Common myeloid progenitor, CD34-positive (primary cell): ENCODE data around the gene OSBPL10.

ENCODE experiments used
- CTCF ChIA-PET: fragments of 350-600 bp; sonication (Branson Sonifier 250); formaldehyde crosslinking; loops from one replicate; lab custom pipeline; 2021; ENCODE audit warnings: antibody characterized with exemption; lab: Charles Lee
- POLR2A ChIA-PET: fragments of 350-600 bp; sonication (Branson Sonifier 250); formaldehyde crosslinking; loops from one replicate; lab custom pipeline; 2021; ENCODE audit warnings: antibody characterized with exemption; lab: Charles Lee
- DNase-seq, 3 donors: peaks; one replicate each; pipeline versions ENCODE4 v3.0.0 to v3.0.0-alpha.2; 2013
- H3K27ac ChIP-seq, 2 experiments: 1 replicate in 1 of 2; 2 replicates in 1 of 2; pipeline ENCODE4 v1.7.0; 2013; ENCODE audit warnings: inconsistent platforms in 2 of 2, low read length in 2 of 2, mild to moderate bottlenecking in 2 of 2, low read depth in 1 of 2, moderate library complexity in 1 of 2; ENCODE audit not compliant: severe bottlenecking in 2 of 2, insufficient read depth in 1 of 2, poor library complexity in 1 of 2
- H3K27me3 ChIP-seq, 5 experiments: replicated peaks in 2 of 5; 1 replicate in 3 of 5; 2 replicates in 2 of 5; pipeline versions ENCODE4 v1.6.1 to v1.7.0; 2013; ENCODE audit warnings: low read length in 4 of 5, mild to moderate bottlenecking in 2 of 5, moderate library complexity in 2 of 5, inconsistent platforms in 1 of 5; ENCODE audit not compliant: insufficient read depth in 5 of 5, control insufficient read depth in 4 of 5
- H3K36me3 ChIP-seq, 4 experiments: 1 replicate in 2 of 4; 2 replicates in 2 of 4; pipeline versions ENCODE4 v1.6.1 to v1.7.0; 2013; ENCODE audit warnings: low read length in 3 of 4, control low read depth in 1 of 4, mild to moderate bottlenecking in 1 of 4; ENCODE audit not compliant: control insufficient read depth in 4 of 4, insufficient read depth in 4 of 4
- H3K4me1 ChIP-seq, 4 experiments: 1 replicate in 3 of 4; 2 replicates in 1 of 4; pipeline versions ENCODE4 v1.6.1 to v1.7.1; 2013; ENCODE audit warnings: low read length in 3 of 4, mild to moderate bottlenecking in 3 of 4, control low read depth in 1 of 4, inconsistent platforms in 1 of 4, moderate library complexity in 1 of 4; ENCODE audit not compliant: control insufficient read depth in 4 of 4, insufficient read depth in 4 of 4; ENCODE audit errors: control extremely low read depth in 1 of 4
- H3K4me3 ChIP-seq, 7 experiments: 1 replicate in 4 of 7; 2 replicates in 3 of 7; pipeline versions ENCODE4 v1.5.1 to v1.7.0; 2013; ENCODE audit warnings: mild to moderate bottlenecking in 7 of 7, low read length in 6 of 7, moderate library complexity in 6 of 7, inconsistent platforms in 2 of 7, low read depth in 2 of 7, control low read depth in 1 of 7; ENCODE audit not compliant: insufficient read depth in 4 of 7, control insufficient read depth in 1 of 7; ENCODE audit errors: extremely low read depth in 1 of 7
- H3K9me3 ChIP-seq, 5 experiments: 1 replicate in 4 of 5; 2 replicates in 1 of 5; pipeline versions ENCODE4 v1.6.1 to v1.7.1; 2013; ENCODE audit warnings: low read length in 4 of 5, mild to moderate bottlenecking in 2 of 5, inconsistent platforms in 1 of 5, low read depth in 1 of 5, moderate library complexity in 1 of 5; ENCODE audit not compliant: control insufficient read depth in 4 of 5, insufficient read depth in 2 of 5; ENCODE audit errors: control extremely low read depth in 1 of 5
- whole genome bisulfite sequencing: methylation state at CpG from one replicate; pipeline ENCODE4 v1.1.5; 2013; ENCODE audit not compliant: insufficient coverage; 5-methylcytosine and 5-hydroxymethylcytosine counted together

OSBPL10 gene

DNA sequence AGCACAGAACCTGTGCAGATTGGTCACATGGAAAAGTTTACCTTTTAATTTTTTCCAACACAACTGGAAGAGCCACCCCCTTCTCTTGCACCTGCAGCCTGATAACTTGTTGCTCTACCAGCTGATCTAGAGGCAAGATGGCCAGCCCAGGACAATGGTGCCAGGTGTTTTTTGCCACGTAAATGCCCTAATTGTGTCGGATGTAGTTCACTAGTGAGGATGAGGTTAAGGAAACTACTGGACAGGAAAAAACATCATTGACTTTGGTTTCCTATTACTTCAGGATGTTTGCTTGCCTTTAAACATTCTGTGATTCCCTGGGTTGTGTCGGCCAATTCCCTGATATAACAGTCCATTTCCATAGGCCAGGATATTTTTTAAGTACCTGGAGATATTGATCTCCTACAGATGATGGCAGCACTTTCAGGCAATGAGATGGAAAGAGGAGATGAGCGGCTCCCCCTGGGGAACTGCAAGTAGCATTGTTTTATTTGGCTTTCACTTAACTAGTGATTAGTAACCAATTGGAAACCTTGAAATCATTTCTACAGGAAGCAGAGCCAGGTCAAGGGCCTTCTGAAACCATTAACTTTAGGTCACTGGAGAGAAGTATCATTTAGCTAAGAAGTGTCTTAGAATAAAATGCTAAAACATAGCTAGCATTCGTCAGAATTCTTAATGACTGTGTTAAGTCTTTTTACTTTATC lies 72.5 kb downstream of the OSBPL10 start:
- DNase-seq = no peak
- Histone ChIP-seq H3K4me3 (no peak overlapping the region), H3K27me3 (no peaks in the 10 kb centered on the region), H3K4me1 (no peaks in the 10 kb centered on the region), H3K27ac (no peak overlapping the region), H3K9me3 (no peaks in the 10 kb centered on the region), H3K36me3 (no peaks in the 10 kb centered on the region)
- CTCF ChIA-PET = interaction anchor here (0.9 to 1.2 kb wide), 2 partner anchors 8 to 11 kb away, joined by 3 read pairs; no protein-coding TSS in a partner anchor
- WGBS = 95% methylated on average over 3 of the region's 5 CpGs
- POLR2A ChIA-PET = no interaction called here

DNA sequence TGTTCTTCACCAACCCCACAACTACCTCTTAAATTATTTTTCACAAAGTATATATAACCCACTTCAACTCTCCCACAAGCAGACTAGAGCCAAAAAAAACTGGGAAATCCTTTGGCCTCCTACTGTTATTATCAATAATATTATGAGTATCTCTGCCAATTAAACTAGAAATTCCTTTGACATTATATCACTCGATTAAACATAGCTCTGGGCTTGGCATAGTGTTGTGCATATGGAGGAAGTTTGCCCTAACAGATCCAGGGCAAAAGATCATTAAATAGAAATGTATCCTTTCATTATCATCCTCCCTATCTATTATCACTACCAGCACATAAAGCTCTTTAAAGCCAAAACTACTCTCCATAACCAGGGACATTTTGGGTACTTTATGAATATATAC lies 74.9 kb downstream of the OSBPL10 start:
- Histone ChIP-seq H3K27ac (no peak overlapping the region), H3K36me3 (no peaks in the 10 kb centered on the region), H3K27me3 (no peaks in the 10 kb centered on the region), H3K4me3 (no peak overlapping the region), H3K9me3 (no peaks in the 10 kb centered on the region), H3K4me1 (no peaks in the 10 kb centered on the region)
- CTCF ChIA-PET = no interaction called here
- POLR2A ChIA-PET = no interaction called here
- WGBS = no CpG with 5 or more reads among the region's 1 CpG
- no peak for DNase-seq

DNA sequence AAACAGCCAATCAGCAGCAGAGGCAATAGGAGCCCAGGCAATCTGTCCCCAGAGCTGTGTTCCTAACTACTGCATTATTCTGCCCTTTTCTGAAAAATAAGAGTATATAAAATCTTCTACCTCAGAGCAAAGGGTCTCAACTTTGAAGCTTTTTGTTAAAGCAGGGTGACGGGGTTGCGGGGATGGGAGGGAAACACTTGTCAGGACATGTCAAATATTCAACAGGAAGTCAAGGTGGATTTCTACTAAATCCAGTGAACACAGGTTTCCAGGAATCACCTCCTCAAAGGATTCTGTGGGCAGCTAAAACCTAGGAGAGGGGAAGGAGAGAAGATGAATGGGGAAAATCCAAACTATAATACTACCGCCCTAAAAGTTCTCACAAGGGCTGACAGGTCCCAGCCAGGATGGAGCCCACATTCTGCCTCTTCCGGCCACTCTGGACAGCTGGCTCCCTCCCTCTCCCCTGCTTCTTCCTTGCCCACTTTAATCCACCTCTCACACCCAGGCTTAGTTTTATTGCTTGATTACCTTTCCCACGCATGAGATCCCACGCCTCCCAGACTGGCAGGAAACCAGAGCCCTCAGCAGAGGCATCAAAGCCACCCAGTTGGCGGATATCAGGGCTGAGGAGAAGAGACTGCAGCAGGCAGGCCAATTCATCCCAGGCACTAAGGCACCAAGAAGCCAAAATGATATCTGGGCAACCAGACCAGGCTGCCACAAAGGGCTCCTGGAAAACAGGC lies 77.2 kb downstream of the OSBPL10 start:
- H3K9me3 ChIP-seq = no peaks in the 10 kb centered on the region
- H3K4me3 ChIP-seq = no peak overlapping the region
- H3K36me3 ChIP-seq = no peaks in the 10 kb centered on the region
- H3K27me3 ChIP-seq = no peaks in the 10 kb centered on the region
- no peak for DNase-seq
- no peaks in the 10 kb centered on the region for H3K4me1 ChIP-seq
- WGBS = 89% methylated on average over 6 of the region's 7 CpGs
- H3K27ac ChIP-seq = no peak overlapping the region
- ChIA-PET POLR2A (no interaction called here), CTCF (no interaction called here)

DNA sequence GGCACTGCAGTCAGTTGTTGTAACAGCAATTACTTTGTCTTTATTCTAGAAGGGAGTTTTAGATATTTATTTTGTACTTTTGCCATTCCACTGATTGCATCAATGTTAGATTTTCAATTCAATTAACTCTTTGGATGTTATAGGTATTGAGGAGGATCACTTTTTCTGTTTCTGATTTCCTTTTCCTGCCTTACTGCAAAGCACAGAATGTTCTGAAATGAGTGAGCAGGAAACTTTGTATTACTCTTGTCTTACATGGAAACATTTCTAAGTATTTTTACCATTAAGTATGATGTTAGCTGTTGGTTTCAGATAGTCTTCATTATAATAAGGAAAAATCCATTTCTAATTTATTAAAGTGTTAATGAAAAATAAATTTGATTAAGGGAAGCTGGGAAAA lies 80.5 kb downstream of the OSBPL10 start:
- Histone ChIP-seq H3K4me1 (no peaks in the 10 kb centered on the region), H3K9me3 (no peaks in the 10 kb centered on the region), H3K27me3 (no peaks in the 10 kb centered on the region), H3K4me3 (no peak overlapping the region), H3K36me3 (no peaks in the 10 kb centered on the region), H3K27ac (no peak overlapping the region)
- DNase-seq = no peak
- POLR2A ChIA-PET = no interaction called here
- CTCF ChIA-PET = interaction anchor here (1.1 kb wide), 1 partner anchor 8 kb away, joined by 3 read pairs; no protein-coding TSS in a partner anchor

DNA sequence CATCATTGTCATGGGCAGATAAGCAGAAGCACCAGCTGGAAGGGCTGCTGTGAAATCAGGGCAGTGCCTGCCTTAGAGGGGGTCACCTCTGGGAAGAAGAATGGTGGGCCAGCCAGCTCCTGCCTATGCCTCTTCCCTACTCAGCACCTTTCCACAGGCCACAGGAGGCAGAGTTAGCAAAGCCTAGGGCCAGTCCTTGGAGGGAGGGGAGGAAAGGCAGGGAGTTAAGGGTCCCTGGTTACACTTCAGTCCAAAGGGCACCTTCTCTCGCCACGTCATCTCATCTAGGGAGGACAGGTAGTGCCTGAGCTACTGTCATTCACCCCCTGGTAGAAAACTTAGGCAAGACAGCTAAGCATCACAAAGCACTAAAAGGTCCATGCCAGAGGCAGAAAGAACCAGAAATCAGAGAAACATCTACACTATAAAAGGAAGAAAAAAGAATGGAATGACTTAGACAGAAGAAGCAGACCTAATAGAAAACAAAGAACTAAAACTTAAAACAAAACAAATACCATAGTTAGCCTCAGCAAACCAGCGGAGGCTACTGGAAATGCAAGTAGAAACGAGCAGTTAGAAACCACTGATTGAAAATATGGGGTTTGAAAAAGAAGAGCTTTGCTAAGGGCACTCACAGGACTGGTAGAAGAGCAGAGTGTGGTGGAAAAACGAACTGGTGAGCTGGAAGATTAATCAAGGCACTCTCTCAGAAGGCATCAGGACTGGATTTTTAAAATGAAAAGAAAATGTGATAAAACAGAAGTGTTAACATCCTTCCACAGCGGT lies 84.2 kb downstream of the OSBPL10 start:
- POLR2A ChIA-PET = no interaction called here
- H3K27ac ChIP-seq = no peak overlapping the region
- CTCF ChIA-PET = interaction anchor here (0.9 kb wide), 2 partner anchors 12 to 19 kb away, joined by 3 read pairs; no protein-coding TSS in a partner anchor

DNA sequence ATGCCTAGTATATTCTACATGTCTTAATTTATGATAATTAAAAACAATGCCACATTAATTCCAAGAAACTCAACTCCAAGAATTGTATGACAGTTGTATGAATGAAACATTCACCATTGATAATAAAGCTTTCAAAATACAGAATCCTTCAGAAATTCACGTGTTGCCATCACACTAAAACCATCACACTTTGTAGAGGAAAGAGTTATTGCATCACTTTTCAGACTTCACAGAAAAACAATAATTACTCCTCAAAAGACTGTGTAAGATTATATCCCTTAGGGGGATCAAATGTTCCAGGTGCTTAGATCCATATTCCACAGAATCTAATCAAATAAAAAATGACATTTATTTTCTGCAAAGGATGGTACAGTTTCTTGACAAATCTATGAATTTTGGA lies 85.0 kb downstream of the OSBPL10 start:
- no peak overlapping the region for H3K4me3 ChIP-seq
- no CpG with 5 or more reads among the region's 1 CpG for whole genome bisulfite sequencing
- DNase-seq = no peak

More for the DNA sequence above, 84.2 kb downstream of the OSBPL10 start:
- 95% methylated on average over 4 of the region's 6 CpGs for WGBS
- H3K9me3 ChIP-seq = no peaks in the 10 kb centered on the region
- peaks cover 0 to 2% (median 0%) of the 10 kb centered on the region in 5 experiments for H3K27me3 ChIP-seq
- H3K4me1 ChIP-seq = no peaks in the 10 kb centered on the region
- H3K4me3 ChIP-seq = no peak overlapping the region
- no peaks in the 10 kb centered on the region for H3K36me3 ChIP-seq
- no peak for DNase-seq

More for the DNA sequence above, 85.0 kb downstream of the OSBPL10 start:
- Histone ChIP-seq H3K27me3 (peaks cover 0 to 2% (median 0%) of the 10 kb centered on the region in 5 experiments), H3K4me1 (no peaks in the 10 kb centered on the region), H3K36me3 (no peaks in the 10 kb centered on the region), H3K9me3 (no peaks in the 10 kb centered on the region), H3K27ac (no peak overlapping the region)
- ChIA-PET CTCF (no interaction called here), POLR2A (no interaction called here)
